ENCODE measurements around the gene NOD1.

GRCh38 chr7:30390736-30391636 is 87.6 kb downstream of the NOD1 start:
- no peak for TF ChIP-seq SP2 (tag by site-specific recombination; IDR thresholded peaks at IDR 0.05)
- TF ChIP-seq ZNF473 (tag by site-specific recombination; IDR thresholded peaks at IDR 0.05) = no peak
- TF ChIP-seq, protein P1, sequence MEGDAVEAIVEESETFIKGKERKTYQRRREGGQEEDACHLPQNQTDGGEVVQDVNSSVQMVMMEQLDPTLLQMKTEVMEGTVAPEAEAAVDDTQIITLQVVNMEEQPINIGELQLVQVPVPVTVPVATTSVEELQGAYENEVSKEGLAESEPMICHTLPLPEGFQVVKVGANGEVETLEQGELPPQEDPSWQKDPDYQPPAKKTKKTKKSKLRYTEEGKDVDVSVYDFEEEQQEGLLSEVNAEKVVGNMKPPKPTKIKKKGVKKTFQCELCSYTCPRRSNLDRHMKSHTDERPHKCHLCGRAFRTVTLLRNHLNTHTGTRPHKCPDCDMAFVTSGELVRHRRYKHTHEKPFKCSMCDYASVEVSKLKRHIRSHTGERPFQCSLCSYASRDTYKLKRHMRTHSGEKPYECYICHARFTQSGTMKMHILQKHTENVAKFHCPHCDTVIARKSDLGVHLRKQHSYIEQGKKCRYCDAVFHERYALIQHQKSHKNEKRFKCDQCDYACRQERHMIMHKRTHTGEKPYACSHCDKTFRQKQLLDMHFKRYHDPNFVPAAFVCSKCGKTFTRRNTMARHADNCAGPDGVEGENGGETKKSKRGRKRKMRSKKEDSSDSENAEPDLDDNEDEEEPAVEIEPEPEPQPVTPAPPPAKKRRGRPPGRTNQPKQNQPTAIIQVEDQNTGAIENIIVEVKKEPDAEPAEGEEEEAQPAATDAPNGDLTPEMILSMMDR (tag by site-specific recombination; IDR thresholded peaks at IDR 0.05) = no peak
- TF ChIP-seq ZBTB7A (tag by site-specific recombination; IDR thresholded peaks at IDR 0.05; ENCODE audit: low read depth) = no peak
- no peak for TF ChIP-seq REST (tag by site-specific recombination; IDR thresholded peaks at IDR 0.05)
- TF ChIP-seq TRIM28 (IDR thresholded peaks at IDR 0.05; ENCODE audit: borderline replicate concordance, low read length) = no peak
- no peak for TF ChIP-seq ATF2 (tag by site-specific recombination; IDR thresholded peaks at IDR 0.05; ENCODE audit: low read depth)
- TF ChIP-seq ZNF148 (tag by site-specific recombination; IDR thresholded peaks at IDR 0.05; ENCODE audit: borderline replicate concordance) = no peak
- TF ChIP-seq HOXC10 (CRISPR knock-in tag; IDR thresholded peaks at IDR 0.05) = no peak
- TF ChIP-seq, protein P2, sequence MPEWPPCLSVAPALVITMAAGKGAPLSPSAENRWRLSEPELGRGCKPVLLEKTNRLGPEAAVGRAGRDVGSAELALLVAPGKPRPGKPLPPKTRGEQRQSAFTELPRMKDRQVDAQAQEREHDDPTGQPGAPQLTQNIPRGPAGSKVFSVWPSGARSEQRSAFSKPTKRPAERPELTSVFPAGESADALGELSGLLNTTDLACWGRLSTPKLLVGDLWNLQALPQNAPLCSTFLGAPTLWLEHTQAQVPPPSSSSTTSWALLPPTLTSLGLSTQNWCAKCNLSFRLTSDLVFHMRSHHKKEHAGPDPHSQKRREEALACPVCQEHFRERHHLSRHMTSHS (tag by site-specific recombination; IDR thresholded peaks at IDR 0.05) = no peak

All from HEK293 (cell line).